Small intestine (tissue), 7 donors: ENCODE results near the gene NME8. TPM values are rescaled to one million over a fixed set of nuclear protein-coding genes. Genes with fewer than 3 reads are reported as not detected.

Experiments
- DNase-seq, 2 donors: peaks; one replicate each; pipeline versions ENCODE4 v3.0.0 to v3.0.0-alpha.2; 2013
- FAIRE-seq: peaks from 2 replicates; lab custom pipeline; 2012; peaks lifted over from hg19 to GRCh38; lab: Jason Lieb, UNC
- H3K27ac ChIP-seq, 3 donors: one replicate each; pipeline ENCODE4 v1.5.1; 2013; ENCODE audit warnings: low read length in 2 of 3, mild to moderate bottlenecking in 2 of 3, control low read depth in 1 of 3, inconsistent platforms in 1 of 3, low read depth in 1 of 3, moderate library complexity in 1 of 3
- H3K27me3 ChIP-seq, 3 donors: one replicate each; pipeline ENCODE4 v1.6.1; 2013; ENCODE audit warnings: low read length in 3 of 3, inconsistent platforms in 1 of 3; ENCODE audit not compliant: control insufficient read depth in 3 of 3, insufficient read depth in 3 of 3
- H3K36me3 ChIP-seq, 3 donors: one replicate each; pipeline ENCODE4 v1.6.1; 2013; ENCODE audit warnings: low read length in 3 of 3, inconsistent platforms in 1 of 3, low read depth in 1 of 3, mild to moderate bottlenecking in 1 of 3, moderate library complexity in 1 of 3; ENCODE audit not compliant: control insufficient read depth in 3 of 3, insufficient read depth in 2 of 3
- H3K4me1 ChIP-seq, 3 donors: one replicate each; pipeline ENCODE4 v1.6.1; 2013; ENCODE audit warnings: low read length in 2 of 3, inconsistent platforms in 1 of 3, low read depth in 1 of 3, mild to moderate bottlenecking in 1 of 3, moderate library complexity in 1 of 3; ENCODE audit not compliant: control insufficient read depth in 3 of 3, insufficient read depth in 2 of 3
- H3K4me3 ChIP-seq, 3 donors: one replicate each; pipeline ENCODE4 v1.5.1; 2013; ENCODE audit warnings: low read length in 3 of 3, control low read depth in 1 of 3, inconsistent platforms in 1 of 3, low read depth in 1 of 3, mild to moderate bottlenecking in 1 of 3, moderate library complexity in 1 of 3
- H3K9me3 ChIP-seq, 2 donors: one replicate each; pipeline ENCODE4 v1.6.1; 2013; ENCODE audit warnings: low read depth in 1 of 2, low read length in 1 of 2; ENCODE audit not compliant: control insufficient read depth in 2 of 2, insufficient read depth in 1 of 2
- WGBS, 3 donors: extraction: QIAGEN DNeasy Blood & Tissue Kit; methylation state at CpG; one replicate each; pipeline ENCODE4 v1.1.7; 2013; 5-methylcytosine and 5-hydroxymethylcytosine counted together
- polyA plus RNA-seq, 4 donors: library from polyadenylated mRNA; stranded (reverse) in 3 of 4; unstranded in 1 of 4; fragments of 200-250 nt in 3 of 4; fragments of 120-200 nt in 1 of 4; gene quantifications; one replicate each; pipeline versions ENCODE4 v1.2.1 to v1.2.3, GENCODE V29; 2013
- donor health status: healthy with polysubstance abuse.
- donor health status: control.
- donor health status: control.
- donor health status: Bipolar disorder and iron deficiency.
- donor health status: healthy.

NME8 gene
- polyA plus RNA-seq, 4 donors, result 0.03 to 0.12 TPM; not detected in 2

- no peaks in the 10 kb centered on the region for H3K36me3 ChIP-seq
- H3K27ac ChIP-seq, result no peak overlapping the region
- FAIRE-seq, result no peak
- DNase-seq, result no peak
- peaks cover 0 to 2% (median 0%) of the 10 kb centered on the region in 3 donors for H3K27me3 ChIP-seq
- H3K9me3 ChIP-seq, result peaks cover 0 to 3% of the 10 kb centered on the region in 2 donors
- H3K4me1 ChIP-seq, result no peaks in the 10 kb centered on the region
- WGBS, 3 donors, result 4 to 23% (median 11%) methylated on average over 3 of the region's 3 CpGs
- no peak overlapping the region for H3K4me3 ChIP-seq
Observed at GRCh38 chr7:37833818-37834146, 14.6 kb upstream of the NME8 start.

DNA sequence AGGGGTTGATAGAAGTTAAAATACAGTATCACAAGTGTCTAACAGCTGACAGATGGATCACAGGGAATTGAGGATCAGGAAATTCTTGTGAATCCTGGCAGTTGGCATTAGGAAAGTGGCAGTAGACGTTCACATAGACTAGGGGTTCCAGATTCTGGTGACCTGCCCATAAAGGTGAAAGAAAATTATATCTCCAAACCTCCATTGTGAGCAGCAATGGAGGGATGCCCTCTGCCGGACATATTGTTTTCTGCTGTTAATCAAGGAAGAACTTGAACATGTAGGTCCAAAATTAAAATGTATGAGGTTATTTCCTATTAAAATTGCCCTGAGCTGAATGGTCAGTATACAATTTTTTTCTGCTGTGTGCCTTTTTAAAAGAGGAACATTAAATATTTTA is 5.1 kb downstream of the NME8 start:
- no peak overlapping the region for H3K4me3 ChIP-seq
- no peaks in the 10 kb centered on the region for H3K36me3 ChIP-seq
- no peak overlapping the region for H3K27ac ChIP-seq
- DNase-seq (no peak), FAIRE-seq (no peak)
- H3K9me3 ChIP-seq, result no peaks in the 10 kb centered on the region
- 30 to 33% (median 33%) methylated on average over 2 of the region's 2 CpGs for WGBS, 3 donors
- H3K27me3 ChIP-seq, result no peaks in the 10 kb centered on the region
- no peaks in the 10 kb centered on the region for H3K4me1 ChIP-seq

DNA sequence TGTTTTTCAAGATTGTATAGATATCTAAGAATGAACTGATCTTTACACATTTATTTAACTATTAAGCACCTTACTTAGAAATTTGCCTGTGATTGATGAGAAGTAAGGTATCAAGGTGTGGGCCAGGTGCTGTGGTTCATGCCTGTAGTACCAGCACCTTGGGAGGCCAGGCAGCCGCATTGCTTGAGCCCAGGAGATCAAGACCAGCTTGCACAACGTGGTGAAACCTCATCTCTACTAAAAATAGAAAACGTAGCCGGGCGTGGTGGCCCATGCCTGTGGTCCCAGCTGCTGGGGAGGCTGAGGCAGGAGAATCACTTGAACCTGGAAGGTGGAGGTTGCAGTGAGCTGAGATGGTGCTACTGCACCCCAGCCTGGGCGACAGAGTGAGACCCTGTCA is 33.7 kb downstream of the NME8 start:
- peaks cover 0 to 3% (median 0%) of the 10 kb centered on the region in 3 donors for H3K27me3 ChIP-seq
- FAIRE-seq (no peak), DNase-seq (no peak)
- WGBS, 3 donors, result 83 to 88% (median 85%) methylated on average over 6 of the region's 6 CpGs
- H3K36me3 ChIP-seq, result no peaks in the 10 kb centered on the region
- H3K4me1 ChIP-seq, result no peaks in the 10 kb centered on the region
- no peaks in the 10 kb centered on the region for H3K9me3 ChIP-seq
- no peak overlapping the region for H3K27ac ChIP-seq
- H3K4me3 ChIP-seq, result no peak overlapping the region

DNA sequence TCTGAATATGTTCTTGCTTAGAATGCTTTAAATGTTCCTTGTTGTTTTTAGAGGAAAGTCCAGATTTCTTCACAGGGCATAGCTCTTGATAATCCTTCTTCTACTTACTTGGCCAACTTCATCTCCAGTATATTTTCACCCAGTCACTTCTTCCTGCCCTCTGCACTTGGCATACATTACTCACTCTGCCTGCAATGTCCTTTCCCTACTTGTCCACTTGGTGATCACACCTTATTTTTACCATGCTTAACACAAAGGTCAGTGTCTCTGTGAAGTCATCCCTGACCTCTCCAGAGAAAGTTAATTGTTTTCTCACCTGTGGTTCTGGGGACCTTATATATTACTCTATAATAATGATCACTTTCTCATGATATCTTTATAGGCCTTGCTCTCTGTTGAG is 45.0 kb downstream of the NME8 start:
- Histone ChIP-seq H3K4me1 (no peaks in the 10 kb centered on the region), H3K27ac (no peak overlapping the region), H3K36me3 (no peaks in the 10 kb centered on the region), H3K27me3 (no peaks in the 10 kb centered on the region), H3K9me3 (no peaks in the 10 kb centered on the region), H3K4me3 (no peak overlapping the region)
- DNase-seq (no peak), FAIRE-seq (no peak)

DNA sequence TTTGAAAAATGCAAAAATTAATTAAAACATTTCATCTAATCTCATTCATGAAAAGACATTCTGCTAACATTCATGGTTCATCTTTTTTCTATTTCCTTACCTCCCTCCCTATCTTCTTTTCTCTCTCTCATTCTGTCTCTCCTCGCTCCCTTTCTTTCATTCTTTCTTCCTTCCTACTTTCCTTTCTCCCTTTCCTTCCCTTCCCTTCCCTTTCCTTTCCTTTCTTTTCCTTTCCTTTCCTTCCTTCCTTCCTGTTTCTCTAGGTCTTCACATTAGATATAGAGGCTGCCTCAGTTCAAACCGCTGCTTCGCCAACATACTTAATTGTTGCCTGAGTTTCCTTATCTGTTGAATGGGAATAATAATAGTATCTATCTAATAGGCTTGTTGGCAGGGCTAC is 46.3 kb downstream of the NME8 start:
- Histone ChIP-seq H3K4me3 (no peak overlapping the region), H3K27me3 (no peaks in the 10 kb centered on the region), H3K9me3 (no peaks in the 10 kb centered on the region), H3K4me1 (no peaks in the 10 kb centered on the region), H3K36me3 (no peaks in the 10 kb centered on the region), H3K27ac (no peak overlapping the region)
- no peak for DNase-seq
- no peak for FAIRE-seq
- 52 to 76% (median 65%) methylated on average over 3 of the region's 3 CpGs for WGBS, 3 donors

DNA sequence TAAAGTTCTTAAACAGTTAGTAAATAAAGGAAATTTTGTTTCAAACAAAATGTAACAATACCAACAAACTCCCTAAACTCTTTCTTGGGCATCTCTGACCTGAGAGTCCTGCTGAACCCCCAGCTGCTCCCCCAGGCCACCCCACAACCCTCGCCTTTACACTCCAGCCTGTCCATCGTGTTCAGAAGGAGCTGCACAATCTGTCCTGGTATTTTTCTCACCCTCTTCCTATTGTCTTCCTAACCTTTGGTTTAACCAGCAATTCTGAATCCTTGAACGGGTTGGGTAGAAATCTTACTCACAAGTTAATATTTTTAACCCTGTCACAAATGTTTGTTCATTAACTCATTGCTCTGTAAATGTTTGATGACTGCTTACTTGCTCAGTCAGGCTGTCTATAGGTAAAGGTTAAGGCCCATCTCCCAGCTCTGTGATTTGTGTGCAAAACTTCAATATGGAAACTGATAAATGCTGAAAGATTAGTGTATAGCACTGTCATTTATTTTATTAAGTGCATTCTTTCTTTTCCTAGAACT is 51.4 kb downstream of the NME8 start:
- no peak overlapping the region for H3K4me3 ChIP-seq
- H3K27me3 ChIP-seq, result no peaks in the 10 kb centered on the region
- 58 to 64% (median 62%) methylated on average over 3 of the region's 3 CpGs for WGBS, 3 donors
- H3K27ac ChIP-seq, result no peak overlapping the region
- FAIRE-seq, result no peak
- no peaks in the 10 kb centered on the region for H3K4me1 ChIP-seq
- H3K9me3 ChIP-seq, result no peaks in the 10 kb centered on the region
- H3K36me3 ChIP-seq, result no peaks in the 10 kb centered on the region
- DNase-seq, result peak in 1 of 2 donors; percentile 18

DNA sequence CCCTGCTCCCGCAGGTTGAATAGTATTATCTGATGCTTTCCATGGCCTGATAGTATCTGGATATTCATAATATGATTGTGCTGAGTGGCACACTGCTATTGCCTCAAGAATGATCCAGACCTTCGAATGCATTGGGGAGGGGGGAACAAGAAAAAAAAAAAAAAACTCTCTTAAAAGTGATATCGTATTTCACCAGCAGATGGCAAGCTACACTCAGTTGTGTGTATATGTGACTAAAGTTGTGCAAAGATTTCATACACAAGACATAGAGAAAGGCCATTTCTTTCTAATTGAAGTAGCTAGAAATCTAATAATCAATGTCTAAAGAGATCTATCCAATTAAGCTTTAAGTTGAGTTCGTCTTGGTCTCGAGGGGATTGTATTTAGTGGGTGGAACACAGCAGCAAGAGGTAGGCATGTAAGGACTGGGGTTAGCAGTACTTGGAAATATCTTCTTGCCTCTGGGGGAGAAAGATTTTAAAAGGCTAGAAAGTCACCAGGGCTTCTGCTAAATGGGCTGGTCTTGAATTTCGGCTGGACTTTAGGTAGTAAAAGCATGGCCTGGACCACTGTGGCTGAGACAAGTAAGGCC is 52.9 kb downstream of the NME8 start:
- Histone ChIP-seq H3K36me3 (no peaks in the 10 kb centered on the region), H3K4me3 (no peak overlapping the region), H3K4me1 (no peaks in the 10 kb centered on the region), H3K27ac (no peak overlapping the region), H3K27me3 (no peaks in the 10 kb centered on the region), H3K9me3 (no peaks in the 10 kb centered on the region)
- FAIRE-seq (no peak), DNase-seq (peak; percentile 28 to 51)
- WGBS, 3 donors, result 14 to 25% (median 15%) methylated on average over 6 of the region's 6 CpGs

- Histone ChIP-seq H3K9me3 (no peaks in the 10 kb centered on the region), H3K4me3 (no peak overlapping the region), H3K4me1 (no peaks in the 10 kb centered on the region), H3K27ac (no peak overlapping the region), H3K36me3 (no peaks in the 10 kb centered on the region), H3K27me3 (no peaks in the 10 kb centered on the region)
- no peak for DNase-seq
- FAIRE-seq, result no peak
- WGBS, 3 donors, result 81 to 93% (median 87%) methylated on average over 2 of the region's 2 CpGs
Observed at GRCh38 chr7:37901890-37902524, 53.6 kb downstream of the NME8 start.
